Measurements from ENCODE around the gene ENAH.
A peak's percentile ranks its signal among the peaks of the same experiment; 100 is the strongest.
"Not testable (repeated sequence)": the region's sequence is repeated elsewhere in the genome, so short reads cannot be mapped to it uniquely, and the experiment has no call there.

The ENAH gene

GRCh38 chr1:225694151-225694603 lies 41.3 kb upstream of the ENAH start:
- DNase-seq (ENCODE audit: low read depth), result peak; percentile 99
- TF ChIP-seq CTCF (IDR thresholded peaks at IDR 0.05; ENCODE audit: control insufficient read depth, extremely low read depth, insufficient read depth), result no peak
- no peak overlapping the region for H3K4me3 ChIP-seq (ENCODE audit: low read depth, low read length)

- not testable (repeated sequence) for DNase-seq (ENCODE audit: low read depth)
Measured at GRCh38 chr1:225693697-225694096, 40.8 kb upstream of the ENAH start.

GRCh38 chr1:225693085-225693696 lies 40.3 kb upstream of the ENAH start:
- DNase-seq (ENCODE audit: low read depth), result no peak
- TF ChIP-seq CTCF (IDR thresholded peaks at IDR 0.05; ENCODE audit: control insufficient read depth, extremely low read depth, insufficient read depth), result no peak
- H3K4me3 ChIP-seq (ENCODE audit: low read depth, low read length), result no peak overlapping the region

More at GRCh38 chr1:225693697-225694096, 40.8 kb upstream of the ENAH start:
- H3K4me3 ChIP-seq (ENCODE audit: low read depth, low read length), result not testable (repeated sequence)

GRCh38 chr1:225692517-225692879 lies 39.6 kb upstream of the ENAH start:
- DNase-seq (ENCODE audit: low read depth), result no peak
- H3K4me3 ChIP-seq (ENCODE audit: low read depth, low read length), result no peak overlapping the region
- TF ChIP-seq CTCF (IDR thresholded peaks at IDR 0.05; ENCODE audit: control insufficient read depth, extremely low read depth, insufficient read depth), result no peak

GRCh38 chr1:225691861-225692516 lies 39.1 kb upstream of the ENAH start:
- no peak for DNase-seq (ENCODE audit: low read depth)
- H3K4me3 ChIP-seq (ENCODE audit: low read depth, low read length), result no peak overlapping the region
- no peak for TF ChIP-seq CTCF (IDR thresholded peaks at IDR 0.05; ENCODE audit: control insufficient read depth, extremely low read depth, insufficient read depth)

GRCh38 chr1:225691377-225691776 lies 38.5 kb upstream of the ENAH start:
- TF ChIP-seq CTCF (IDR thresholded peaks at IDR 0.05; ENCODE audit: control insufficient read depth, extremely low read depth, insufficient read depth), result no peak
- no peak overlapping the region for H3K4me3 ChIP-seq (ENCODE audit: low read depth, low read length)
- DNase-seq (ENCODE audit: low read depth), result peak; percentile 85

GRCh38 chr1:225689882-225690459 lies 37.0 kb upstream of the ENAH start:
- no peak for DNase-seq (ENCODE audit: low read depth)
- no peak for TF ChIP-seq CTCF (IDR thresholded peaks at IDR 0.05; ENCODE audit: control insufficient read depth, extremely low read depth, insufficient read depth)

More at GRCh38 chr1:225689882-225690459, 37.0 kb upstream of the ENAH start:
- H3K4me3 ChIP-seq (ENCODE audit: low read depth, low read length), result no peak overlapping the region

Data from LNCaP clone FGC (cell line).